A549 treated with AZD2906 at 1 μM for 4 hours (cell line): ENCODE data around the gene LAMTOR3. TPM values are rescaled to one million over a fixed set of nuclear protein-coding genes. Genes with fewer than 3 reads are reported as not detected.

ENCODE experiments used
- total RNA-seq: library from RNA; stranded (reverse); fragments of 200-300 nt; extraction: Qiagen RNA extraction; gene quantifications from 5 replicates; pipeline ENCODE4 v1.2.3, GENCODE V29; 2022

The LAMTOR3 gene
- 24.4 to 31.8 TPM (median 29.0 TPM) in 5 replicates for total RNA-seq

GRCh38 chr4:99894161-99894997 lies at the start of gene LAMTOR3:
Gene LAMTOR3 (minus strand): TSS chr4:99894427. CDS start chr4:99893963, 464 bp downstream.

Other genes starting within 250 kb of the LAMTOR3 start
- gene C4orf54, start 236.6 kb downstream of the LAMTOR3 start, total RNA-seq: not detected in 5 replicates
- not detected in 5 replicates for gene DAPP1, start 77.6 kb downstream of the LAMTOR3 start, total RNA-seq
- gene DNAJB14, start 52.2 kb upstream of the LAMTOR3 start, total RNA-seq: 12.8 to 22.0 TPM (median 15.8 TPM) in 5 replicates
- gene H2AZ1, start 55.8 kb upstream of the LAMTOR3 start, total RNA-seq: 638 to 719 TPM (median 663 TPM) in 5 replicates